ENCODE measurements around the gene CNR2. TPM values are rescaled to one million over a fixed set of nuclear protein-coding genes. Genes with fewer than 3 reads are reported as not detected.
A peak's percentile ranks its signal among the peaks of the same experiment; 100 is the strongest.
"Not testable (repeated sequence)": the region's sequence is repeated elsewhere in the genome, so short reads cannot be mapped to it uniquely, and the experiment has no call there.

Gene CNR2
- total and polyA plus RNA-seq, 12 donors: 0.06 to 0.09 (median 0.08) TPM; not detected in 9

GRCh38 chr1:23958810-23959460 lies 45.8 kb upstream of the CNR2 start:
- intact Hi-C loops (cut with DNase I): loop anchor here in 1 of 2 donors (10.0 kb wide), 1 partner anchor 66 kb away; no protein-coding TSS in a partner anchor
- H3K4me3 ChIP-seq: peak overlapping the region in 2 of 4 donors; percentile 61 to 72
- peak overlapping the region; percentile 64 to 99 (median 98) for H3K27ac ChIP-seq
- WGBS, 4 donors: 1 to 3% (median 2%) methylated on average over 15 to 30 of the region's 30 CpGs
- H3K4me1 ChIP-seq (replicated peaks in 1 of 2): peaks cover 11 to 24% of the 10 kb centered on the region in 2 donors
- no peaks in the 10 kb centered on the region for H3K27me3 ChIP-seq
- peaks cover 0 to 9% of the 10 kb centered on the region in 2 donors for H3K36me3 ChIP-seq (replicated peaks in 1 of 2)
- peak; percentile 76 to 94 (median 91) for DNase-seq
- H3K9me3 ChIP-seq (replicated peaks in 1 of 3): no peaks in the 10 kb centered on the region
- TF ChIP-seq POLR2A (IDR thresholded peaks at IDR 0.05) (no peak), CTCF (IDR thresholded peaks at IDR 0.05) (peak in 3 of 6 experiments; percentile 13 to 46 (median 29))

GRCh38 chr1:23958040-23958809 lies 45.1 kb upstream of the CNR2 start:
- 63 to 67% (median 65%) methylated on average over 19 of the region's 19 CpGs for WGBS, 4 donors
- H3K27ac ChIP-seq: peak overlapping the region; percentile 64 to 99 (median 98)
- not testable (repeated sequence) for H3K9me3 ChIP-seq (replicated peaks in 1 of 3); H3K36me3 ChIP-seq (replicated peaks in 1 of 2); H3K27me3 ChIP-seq; DNase-seq
- intact Hi-C loops (cut with DNase I): loop anchor here in 1 of 2 donors (10.0 kb wide), 1 partner anchor 67 kb away; no protein-coding TSS in a partner anchor
- H3K4me1 ChIP-seq (replicated peaks in 1 of 2): peaks cover 11 to 17% of the 10 kb centered on the region in 2 donors
- peak overlapping the region in 2 of 4 donors; percentile 61 to 72 for H3K4me3 ChIP-seq

GRCh38 chr1:23957096-23957495 lies 43.9 kb upstream of the CNR2 start:
- Histone ChIP-seq H3K4me1 (replicated peaks in 1 of 2) (peaks cover 11 to 14% of the 10 kb centered on the region in 2 donors), H3K9me3 (replicated peaks in 1 of 3) (no peaks in the 10 kb centered on the region), H3K27ac (no peak overlapping the region), H3K27me3 (no peaks in the 10 kb centered on the region), H3K36me3 (replicated peaks in 1 of 2) (no peaks in the 10 kb centered on the region), H3K4me3 (no peak overlapping the region)
- WGBS, 4 donors: 38 to 48% (median 41%) methylated on average over 5 to 7 of the region's 7 CpGs
- intact Hi-C loops (cut with DNase I): loop anchor here in 1 of 2 donors (10.0 kb wide), 1 partner anchor 68 kb away; no protein-coding TSS in a partner anchor
- no peak for TF ChIP-seq CTCF (IDR thresholded peaks at IDR 0.05)
- TF ChIP-seq POLR2A (IDR thresholded peaks at IDR 0.05): no peak
- peak in 3 of 7 donors; percentile 22 to 36 (median 34) for DNase-seq

- Histone ChIP-seq H3K27ac (no peak overlapping the region), H3K4me3 (no peak overlapping the region), H3K4me1 (replicated peaks in 1 of 2) (no peaks in the 10 kb centered on the region), H3K36me3 (replicated peaks in 1 of 2) (no peaks in the 10 kb centered on the region), H3K27me3 (no peaks in the 10 kb centered on the region), H3K9me3 (replicated peaks in 1 of 3) (no peaks in the 10 kb centered on the region)
- TF ChIP-seq CTCF (IDR thresholded peaks at IDR 0.05) (no peak), POLR2A (IDR thresholded peaks at IDR 0.05) (no peak)
- intact Hi-C loops (cut with DNase I): loop anchor here in 1 of 2 donors (10.0 kb wide), 1 partner anchor 72 kb away; no protein-coding TSS in a partner anchor
- 73 to 82% (median 80%) methylated on average over 3 of the region's 3 CpGs for WGBS, 4 donors
- DNase-seq: no peak
These were observed 39.9 kb upstream of the CNR2 start for GRCh38 chr1:23953020-23953419.
